ENCODE data around the gene OR2T11.

DNA sequence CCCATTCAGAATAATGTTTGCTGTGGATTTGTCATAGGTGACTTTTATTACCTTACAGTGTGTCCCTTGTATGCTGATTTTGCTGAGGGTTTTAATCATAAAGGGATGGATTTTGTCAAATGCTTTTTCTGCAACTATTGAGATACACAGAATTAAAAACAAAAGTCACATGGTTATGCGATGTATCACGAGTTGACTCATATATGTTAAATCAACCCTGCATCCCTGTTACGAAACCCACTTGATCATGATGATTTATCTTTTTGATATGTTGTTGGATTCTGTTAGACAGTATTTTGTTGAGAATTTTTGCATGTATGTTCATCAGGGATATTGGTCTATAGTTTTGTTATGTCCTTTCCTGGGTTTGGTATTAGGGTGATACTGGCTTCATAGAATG, 49.6 kb downstream of the OR2T11 start:
- TF ChIP-seq ZNF317 (CRISPR knock-in tag; IDR thresholded peaks at IDR 0.05; ENCODE audit: borderline replicate concordance, low read depth) (no peak), E2F1 (CRISPR knock-in tag; IDR thresholded peaks at IDR 0.05) (no peak), HMGXB4 (CRISPR knock-in tag; IDR thresholded peaks at IDR 0.05) (no peak), NFE2L1 (CRISPR knock-in tag; IDR thresholded peaks at IDR 0.05) (no peak), ELF4 (CRISPR knock-in tag; IDR thresholded peaks at IDR 0.05; ENCODE audit: low read depth) (no peak), NR2C2 (CRISPR knock-in tag; IDR thresholded peaks at IDR 0.05) (no peak), CREM (CRISPR knock-in tag; IDR thresholded peaks at IDR 0.05) (no peak), AFF4 (CRISPR knock-in tag; IDR thresholded peaks at IDR 0.05; ENCODE audit: borderline replicate concordance) (no peak), TEAD4 (CRISPR knock-in tag; IDR thresholded peaks at IDR 0.05) (no peak)
- TF ChIP-seq, protein P1, sequence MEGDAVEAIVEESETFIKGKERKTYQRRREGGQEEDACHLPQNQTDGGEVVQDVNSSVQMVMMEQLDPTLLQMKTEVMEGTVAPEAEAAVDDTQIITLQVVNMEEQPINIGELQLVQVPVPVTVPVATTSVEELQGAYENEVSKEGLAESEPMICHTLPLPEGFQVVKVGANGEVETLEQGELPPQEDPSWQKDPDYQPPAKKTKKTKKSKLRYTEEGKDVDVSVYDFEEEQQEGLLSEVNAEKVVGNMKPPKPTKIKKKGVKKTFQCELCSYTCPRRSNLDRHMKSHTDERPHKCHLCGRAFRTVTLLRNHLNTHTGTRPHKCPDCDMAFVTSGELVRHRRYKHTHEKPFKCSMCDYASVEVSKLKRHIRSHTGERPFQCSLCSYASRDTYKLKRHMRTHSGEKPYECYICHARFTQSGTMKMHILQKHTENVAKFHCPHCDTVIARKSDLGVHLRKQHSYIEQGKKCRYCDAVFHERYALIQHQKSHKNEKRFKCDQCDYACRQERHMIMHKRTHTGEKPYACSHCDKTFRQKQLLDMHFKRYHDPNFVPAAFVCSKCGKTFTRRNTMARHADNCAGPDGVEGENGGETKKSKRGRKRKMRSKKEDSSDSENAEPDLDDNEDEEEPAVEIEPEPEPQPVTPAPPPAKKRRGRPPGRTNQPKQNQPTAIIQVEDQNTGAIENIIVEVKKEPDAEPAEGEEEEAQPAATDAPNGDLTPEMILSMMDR (IDR thresholded peaks at IDR 0.05), result no peak
- TF ChIP-seq, protein P2, sequence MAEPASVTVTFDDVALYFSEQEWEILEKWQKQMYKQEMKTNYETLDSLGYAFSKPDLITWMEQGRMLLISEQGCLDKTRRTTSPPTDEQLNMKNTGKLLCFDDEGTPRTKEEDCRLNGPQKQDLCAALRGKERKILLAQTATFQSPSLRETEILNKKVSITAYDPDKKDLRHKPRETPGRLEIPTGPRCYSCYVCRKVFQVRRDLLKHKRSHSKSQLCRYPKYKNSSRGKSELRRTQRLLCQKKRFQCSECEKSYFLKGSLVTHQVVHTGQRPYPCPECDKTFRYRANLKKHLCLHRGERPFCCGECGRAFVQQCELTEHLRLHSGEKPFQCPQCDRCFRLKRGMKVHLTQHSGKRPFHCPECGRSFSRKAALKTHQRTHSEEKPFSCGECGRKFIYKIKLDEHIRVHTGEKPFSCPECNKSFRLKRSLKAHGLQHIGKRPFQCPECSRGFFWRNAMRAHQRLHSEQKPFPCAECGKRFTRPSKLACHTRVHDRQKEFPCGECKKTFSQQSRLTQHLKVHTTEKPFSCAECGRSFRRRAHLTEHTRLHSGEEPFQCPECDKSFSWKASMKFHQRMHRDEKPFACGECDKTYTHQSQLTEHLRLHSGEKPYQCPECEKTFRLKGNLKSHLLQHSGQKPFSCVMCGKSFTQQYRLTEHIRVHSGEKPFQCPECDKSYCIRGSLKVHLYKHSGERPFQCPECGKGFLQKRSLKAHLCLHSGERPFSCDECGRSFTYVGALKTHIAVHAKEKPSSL (CRISPR knock-in tag; conservative IDR thresholded peaks at IDR 0.05), result no peak

Measured in WTC11 (cell line).